SK-N-SH treated with all-trans-retinoic acid at 6 μM for 48 hours (cell line): Measurements from ENCODE around the gene CATSPER2.
"Not testable (repeated sequence)": the region's sequence is repeated elsewhere in the genome, so short reads cannot be mapped to it uniquely, and the experiment has no call there.

Source experiments
- ARNTL ChIP-seq: fragments of 450-650 bp; formaldehyde crosslinking; IDR thresholded peaks from 2 replicates; pipeline ENCODE4 v1.5.0; 2020; ENCODE audit warnings: low read depth, mild to moderate bottlenecking, moderate library complexity, borderline replicate concordance
- GLIS3 ChIP-seq: fragments of 250-450 bp; sonication (Bioruptor Pico); IDR thresholded peaks from 2 replicates; pipeline ENCODE4 v1.5.0; 2020; ENCODE audit warnings: mild to moderate bottlenecking, moderate library complexity
- OSR1 ChIP-seq: fragments of 250-450 bp; sonication (Bioruptor Pico); IDR thresholded peaks from 2 replicates; pipeline ENCODE4 v1.8.0; 2022; ENCODE audit warnings: moderate library complexity, mild to moderate bottlenecking, inconsistent platforms
- RARB ChIP-seq: fragments of 250-450 bp; sonication (Bioruptor Pico); IDR thresholded peaks from 2 replicates; pipeline ENCODE4 v1.8.0; 2021; ENCODE audit warnings: mild to moderate bottlenecking, moderate library complexity
- TF ChIP-seq, protein P1 (sequence below): fragments of 250-450 bp; sonication (Bioruptor Pico); IDR thresholded peaks from 2 replicates; pipeline ENCODE4 v1.5.1; 2021; ENCODE audit warnings: mild to moderate bottlenecking, moderate library complexity
- TF ChIP-seq, protein P2 (sequence below): fragments of 250-450 bp; sonication (Bioruptor Pico); IDR thresholded peaks from 2 replicates; pipeline ENCODE4 v1.8.0; 2021; ENCODE audit warnings: low read depth, mild to moderate bottlenecking, moderate library complexity, borderline replicate concordance

DNA sequence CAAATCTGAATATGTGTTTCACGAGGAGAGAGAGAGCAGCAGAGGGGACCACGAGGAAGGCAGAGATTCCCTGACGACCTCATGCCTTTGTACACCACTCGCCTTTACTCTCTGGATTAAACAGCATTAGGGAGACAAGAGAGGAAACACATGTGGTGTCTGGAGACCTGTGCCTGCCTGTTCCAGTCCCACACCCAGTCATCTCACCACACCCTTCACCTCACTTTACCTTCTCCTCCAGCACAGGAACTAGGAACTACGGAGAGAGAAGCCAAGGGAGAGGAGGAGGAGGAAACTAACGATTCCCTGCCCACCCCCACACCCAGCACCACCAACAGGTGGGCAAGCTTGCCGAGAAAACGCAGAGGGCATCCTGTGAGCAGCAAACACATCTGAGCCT, 55.8 kb downstream of the CATSPER2 start:
- TF ChIP-seq, protein P1, sequence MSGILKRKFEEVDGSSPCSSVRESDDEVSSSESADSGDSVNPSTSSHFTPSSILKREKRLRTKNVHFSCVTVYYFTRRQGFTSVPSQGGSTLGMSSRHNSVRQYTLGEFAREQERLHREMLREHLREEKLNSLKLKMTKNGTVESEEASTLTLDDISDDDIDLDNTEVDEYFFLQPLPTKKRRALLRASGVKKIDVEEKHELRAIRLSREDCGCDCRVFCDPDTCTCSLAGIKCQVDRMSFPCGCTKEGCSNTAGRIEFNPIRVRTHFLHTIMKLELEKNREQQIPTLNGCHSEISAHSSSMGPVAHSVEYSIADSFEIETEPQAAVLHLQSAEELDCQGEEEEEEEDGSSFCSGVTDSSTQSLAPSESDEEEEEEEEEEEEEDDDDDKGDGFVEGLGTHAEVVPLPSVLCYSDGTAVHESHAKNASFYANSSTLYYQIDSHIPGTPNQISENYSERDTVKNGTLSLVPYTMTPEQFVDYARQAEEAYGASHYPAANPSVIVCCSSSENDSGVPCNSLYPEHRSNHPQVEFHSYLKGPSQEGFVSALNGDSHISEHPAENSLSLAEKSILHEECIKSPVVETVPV, result not testable (repeated sequence)
- TF ChIP-seq GLIS3; OSR1 (CRISPR knock-in tag); ARNTL; RARB (CRISPR knock-in tag): not testable (repeated sequence)
- TF ChIP-seq, protein P2, sequence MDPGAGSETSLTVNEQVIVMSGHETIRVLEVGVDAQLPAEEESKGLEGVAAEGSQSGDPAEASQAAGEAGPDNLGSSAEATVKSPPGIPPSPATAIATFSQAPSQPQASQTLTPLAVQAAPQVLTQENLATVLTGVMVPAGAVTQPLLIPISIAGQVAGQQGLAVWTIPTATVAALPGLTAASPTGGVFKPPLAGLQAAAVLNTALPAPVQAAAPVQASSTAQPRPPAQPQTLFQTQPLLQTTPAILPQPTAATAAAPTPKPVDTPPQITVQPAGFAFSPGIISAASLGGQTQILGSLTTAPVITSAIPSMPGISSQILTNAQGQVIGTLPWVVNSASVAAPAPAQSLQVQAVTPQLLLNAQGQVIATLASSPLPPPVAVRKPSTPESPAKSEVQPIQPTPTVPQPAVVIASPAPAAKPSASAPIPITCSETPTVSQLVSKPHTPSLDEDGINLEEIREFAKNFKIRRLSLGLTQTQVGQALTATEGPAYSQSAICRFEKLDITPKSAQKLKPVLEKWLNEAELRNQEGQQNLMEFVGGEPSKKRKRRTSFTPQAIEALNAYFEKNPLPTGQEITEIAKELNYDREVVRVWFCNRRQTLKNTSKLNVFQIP (CRISPR knock-in tag), result not testable (repeated sequence)
